A549 (cell line): ENCODE results near the gene ESAM.

Experiments
- CHD4 ChIP-seq: fragments of 200-600 bp; sonication (generic); IDR thresholded peaks from 2 replicates; pipeline ENCODE4 v1.6.1; 2016; ENCODE audit warnings: antibody characterized with exemption, mild to moderate bottlenecking, borderline replicate concordance
- EP300 ChIP-seq, 2 experiments: fragments of >200 bp; sonication (Bioruptor Twin); formaldehyde crosslinking; IDR thresholded peaks; 2 replicates in 1 of 2; 3 replicates in 1 of 2; pipeline ENCODE4 v1.6.1; 2016 to 2017
- MYC ChIP-seq: IDR thresholded peaks from 2 replicates; pipeline ENCODE4 v1.6.1; 2012; ENCODE audit warnings: mild to moderate bottlenecking, inconsistent platforms, low read length, improper control_type of control experiment, borderline replicate concordance
- POLR2A ChIP-seq: IDR thresholded peaks from 2 replicates; pipeline ENCODE4 v1.6.1; 2012; ENCODE audit warnings: mild to moderate bottlenecking, low read length
- RAD21 ChIP-seq, 2 experiments: fragments of >200 bp in 1 of 2; sonication (Bioruptor Twin) in 1 of 2; formaldehyde crosslinking in 1 of 2; IDR thresholded peaks in 1 of 2; conservative IDR thresholded peaks in 1 of 2; 2 replicates in 1 of 2; 3 replicates in 1 of 2; pipeline ENCODE4 v1.6.1; 2012 to 2018; ENCODE audit warnings: inconsistent platforms in 1 of 2
- SREBF2 ChIP-seq: fragments of 450-650 bp; IDR thresholded peaks from 2 replicates; pipeline ENCODE4 v1.6.1; 2014; ENCODE audit warnings: mild to moderate bottlenecking, moderate library complexity
- TF ChIP-seq, protein P1 (sequence below): fragments of >200 bp; sonication (Bioruptor Twin); formaldehyde crosslinking; IDR thresholded peaks from 3 replicates; pipeline ENCODE4 v1.5.1; 2016

DNA sequence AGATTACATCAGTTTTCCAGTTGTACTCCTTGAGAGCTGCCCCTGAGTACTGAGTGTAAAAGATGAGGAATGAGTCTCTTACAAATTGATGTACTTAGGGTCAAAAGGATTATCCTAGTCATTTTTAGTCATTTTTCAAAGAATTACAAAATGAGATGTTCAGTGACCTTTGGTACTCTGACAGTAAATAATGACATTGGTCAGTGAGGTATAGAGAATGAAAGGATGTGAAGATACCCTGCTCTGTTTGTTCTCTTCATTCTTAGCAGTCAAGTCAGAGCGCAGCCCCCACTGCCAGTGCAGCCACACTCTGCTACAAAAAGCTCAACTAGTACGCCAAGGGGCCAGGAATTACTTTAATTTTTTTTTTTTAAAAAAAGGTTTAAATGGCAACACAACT, 4.1 kb upstream of the ESAM start:
- TF ChIP-seq, protein P1, sequence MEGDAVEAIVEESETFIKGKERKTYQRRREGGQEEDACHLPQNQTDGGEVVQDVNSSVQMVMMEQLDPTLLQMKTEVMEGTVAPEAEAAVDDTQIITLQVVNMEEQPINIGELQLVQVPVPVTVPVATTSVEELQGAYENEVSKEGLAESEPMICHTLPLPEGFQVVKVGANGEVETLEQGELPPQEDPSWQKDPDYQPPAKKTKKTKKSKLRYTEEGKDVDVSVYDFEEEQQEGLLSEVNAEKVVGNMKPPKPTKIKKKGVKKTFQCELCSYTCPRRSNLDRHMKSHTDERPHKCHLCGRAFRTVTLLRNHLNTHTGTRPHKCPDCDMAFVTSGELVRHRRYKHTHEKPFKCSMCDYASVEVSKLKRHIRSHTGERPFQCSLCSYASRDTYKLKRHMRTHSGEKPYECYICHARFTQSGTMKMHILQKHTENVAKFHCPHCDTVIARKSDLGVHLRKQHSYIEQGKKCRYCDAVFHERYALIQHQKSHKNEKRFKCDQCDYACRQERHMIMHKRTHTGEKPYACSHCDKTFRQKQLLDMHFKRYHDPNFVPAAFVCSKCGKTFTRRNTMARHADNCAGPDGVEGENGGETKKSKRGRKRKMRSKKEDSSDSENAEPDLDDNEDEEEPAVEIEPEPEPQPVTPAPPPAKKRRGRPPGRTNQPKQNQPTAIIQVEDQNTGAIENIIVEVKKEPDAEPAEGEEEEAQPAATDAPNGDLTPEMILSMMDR = no peak
- TF ChIP-seq CHD4 (no peak), POLR2A (no peak), SREBF2 (no peak), MYC (no peak), RAD21 (conservative IDR thresholded peaks at IDR 0.05 in 1 of 2, IDR thresholded peaks at IDR 0.05 in 1 of 2) (no peak), EP300 (IDR thresholded peaks at IDR 0.05) (no peak)
